Hair follicular keratinocyte (primary cell): ENCODE results near the gene ACSF2. TPM values are rescaled to one million over a fixed set of nuclear protein-coding genes. Genes with fewer than 3 reads are reported as not detected.

ENCODE experiments used
- total RNA-seq: library from RNA; depleted of rRNA; stranded (reverse); fragments of >200 nt; gene quantifications from 2 replicates; pipeline ENCODE4 v1.2.3, GENCODE V29; 2015

ACSF2 gene, protein sequence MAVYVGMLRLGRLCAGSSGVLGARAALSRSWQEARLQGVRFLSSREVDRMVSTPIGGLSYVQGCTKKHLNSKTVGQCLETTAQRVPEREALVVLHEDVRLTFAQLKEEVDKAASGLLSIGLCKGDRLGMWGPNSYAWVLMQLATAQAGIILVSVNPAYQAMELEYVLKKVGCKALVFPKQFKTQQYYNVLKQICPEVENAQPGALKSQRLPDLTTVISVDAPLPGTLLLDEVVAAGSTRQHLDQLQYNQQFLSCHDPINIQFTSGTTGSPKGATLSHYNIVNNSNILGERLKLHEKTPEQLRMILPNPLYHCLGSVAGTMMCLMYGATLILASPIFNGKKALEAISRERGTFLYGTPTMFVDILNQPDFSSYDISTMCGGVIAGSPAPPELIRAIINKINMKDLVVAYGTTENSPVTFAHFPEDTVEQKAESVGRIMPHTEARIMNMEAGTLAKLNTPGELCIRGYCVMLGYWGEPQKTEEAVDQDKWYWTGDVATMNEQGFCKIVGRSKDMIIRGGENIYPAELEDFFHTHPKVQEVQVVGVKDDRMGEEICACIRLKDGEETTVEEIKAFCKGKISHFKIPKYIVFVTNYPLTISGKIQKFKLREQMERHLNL
- 19.7 and 28.0 TPM in 2 replicates for total RNA-seq

DNA sequence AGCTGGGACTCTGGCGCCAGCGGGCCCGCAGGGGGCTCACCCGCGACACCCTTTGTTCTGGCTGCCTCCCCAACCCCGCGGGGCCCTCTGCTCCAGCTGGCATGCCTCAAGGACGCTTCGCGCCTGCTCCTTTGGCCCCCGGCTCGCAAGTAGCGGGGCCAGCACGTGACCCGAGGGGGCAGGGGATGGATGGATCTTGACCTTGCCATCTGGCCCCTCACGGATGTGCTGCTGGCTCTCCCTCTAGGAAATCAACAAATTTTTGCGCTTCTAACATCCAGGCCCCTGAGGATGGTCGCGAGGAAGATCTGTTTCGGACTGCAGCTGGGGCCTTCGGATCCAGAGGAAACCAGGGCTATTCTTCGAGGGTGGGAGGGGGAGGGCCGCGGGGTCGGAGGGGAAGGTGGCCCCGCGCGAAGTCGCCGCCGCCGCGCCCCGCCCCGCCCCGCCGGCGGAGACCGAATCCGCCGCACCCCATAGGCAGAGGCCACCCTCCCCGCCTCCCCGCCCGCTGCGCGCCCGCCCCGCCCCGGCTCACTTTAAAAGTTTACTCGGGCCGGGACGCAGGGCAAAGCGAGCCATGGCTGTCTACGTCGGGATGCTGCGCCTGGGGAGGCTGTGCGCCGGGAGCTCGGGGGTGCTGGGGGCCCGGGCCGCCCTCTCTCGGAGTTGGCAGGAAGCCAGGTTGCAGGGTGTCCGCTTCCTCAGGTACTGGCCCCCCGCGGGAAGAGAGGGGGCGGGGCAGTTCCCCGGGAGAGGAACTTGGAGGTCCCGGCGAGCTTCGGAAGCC, at the start of gene ACSF2:
Gene ACSF2 (plus strand): TSS at position 537 of the 790 bp plus-strand sequence. CDS start 44 bp downstream, at position 581.

DNA sequence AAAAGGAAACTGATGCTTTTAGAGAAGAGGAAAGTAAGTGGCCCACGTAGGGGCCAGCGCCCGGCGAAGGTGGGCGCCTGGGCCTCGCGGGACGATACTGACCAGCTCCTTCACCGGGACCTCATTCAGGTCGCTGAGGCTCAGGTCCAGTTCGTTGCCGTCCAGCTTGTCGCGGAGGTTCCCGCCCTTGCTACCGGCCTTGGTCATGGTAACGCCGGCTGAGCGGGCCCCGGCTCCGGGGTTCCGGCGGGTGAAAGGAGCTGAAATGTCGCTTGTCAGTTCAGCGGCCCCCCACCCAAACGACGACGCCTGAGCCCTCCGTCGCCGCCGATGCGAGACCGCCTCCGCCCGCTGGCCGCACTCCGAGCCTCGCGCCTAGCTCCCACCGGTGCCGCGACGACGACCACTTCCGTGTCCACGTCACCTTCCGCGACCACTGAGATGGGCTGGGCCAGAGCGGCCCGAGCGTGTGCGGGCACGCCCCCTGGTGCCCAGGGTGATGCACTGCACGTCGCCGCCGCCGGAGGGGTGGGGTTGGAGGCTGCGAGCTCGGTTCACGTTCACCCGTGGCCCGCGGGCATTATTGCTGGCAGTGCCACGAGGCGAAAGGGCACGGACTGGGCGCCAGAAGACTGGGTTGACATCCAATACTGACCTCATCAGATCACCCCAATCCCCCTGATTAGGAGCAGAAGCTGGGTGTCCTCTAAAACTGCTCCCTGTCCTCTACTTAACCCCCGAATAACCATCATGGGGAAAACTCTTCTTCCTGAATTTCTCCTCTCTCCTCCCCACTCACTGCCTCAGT, 28.7 kb upstream of the ACSF2 start, which contains the start of gene LRRC59:
Gene LRRC59 (minus strand): TSS at position 413 of the 808 bp plus-strand sequence. CDS start 206 bp downstream, at position 207.

DNA sequence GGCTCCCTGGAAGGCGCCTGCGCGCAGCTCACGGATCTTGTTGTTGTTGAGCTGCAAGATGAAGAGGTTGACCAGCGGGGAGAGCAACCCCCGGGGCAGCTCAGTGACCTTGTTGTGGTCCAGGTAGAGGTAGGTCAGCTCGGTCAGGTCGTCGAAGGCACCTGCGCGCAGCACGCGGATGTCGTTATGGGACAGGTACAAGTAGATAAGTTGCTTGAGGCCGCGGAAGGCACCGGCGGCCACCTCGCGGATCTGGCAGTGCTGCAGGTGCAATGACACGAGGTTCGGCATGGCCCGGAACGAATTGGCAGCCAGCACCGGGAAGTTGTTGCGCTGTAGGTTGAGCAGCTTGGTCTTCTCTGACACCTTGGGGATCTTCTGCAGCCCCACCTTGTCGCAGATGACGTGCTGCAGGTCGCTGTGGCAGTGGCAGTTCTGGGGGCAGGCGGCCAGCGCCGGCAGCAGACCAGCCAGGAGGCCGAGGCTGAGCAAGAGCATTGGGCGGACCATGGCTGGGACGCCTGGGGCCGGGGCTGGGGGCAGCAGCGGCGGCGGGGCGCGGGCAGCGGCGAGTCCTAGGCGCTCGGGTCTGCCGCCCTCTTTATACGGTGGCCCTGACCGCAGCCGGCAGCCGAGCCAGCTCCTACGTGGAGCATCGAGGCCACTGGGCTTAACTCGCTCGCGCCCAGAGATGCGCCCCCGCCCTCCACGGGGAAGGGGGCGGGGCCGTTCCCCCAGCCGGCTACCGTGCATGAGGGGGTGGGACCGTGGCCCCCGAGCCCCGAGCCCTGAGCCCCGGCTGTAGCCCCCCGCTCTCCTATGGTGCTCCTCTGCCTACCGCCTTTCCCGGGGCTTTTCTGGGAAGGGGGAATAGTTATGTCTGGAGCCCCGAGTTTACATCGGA, 42.5 kb downstream of the ACSF2 start, which contains the start of gene CHAD:
Gene CHAD (minus strand): TSS at position 577 of the 904 bp plus-strand sequence. CDS start 67 bp downstream, at position 510.

DNA sequence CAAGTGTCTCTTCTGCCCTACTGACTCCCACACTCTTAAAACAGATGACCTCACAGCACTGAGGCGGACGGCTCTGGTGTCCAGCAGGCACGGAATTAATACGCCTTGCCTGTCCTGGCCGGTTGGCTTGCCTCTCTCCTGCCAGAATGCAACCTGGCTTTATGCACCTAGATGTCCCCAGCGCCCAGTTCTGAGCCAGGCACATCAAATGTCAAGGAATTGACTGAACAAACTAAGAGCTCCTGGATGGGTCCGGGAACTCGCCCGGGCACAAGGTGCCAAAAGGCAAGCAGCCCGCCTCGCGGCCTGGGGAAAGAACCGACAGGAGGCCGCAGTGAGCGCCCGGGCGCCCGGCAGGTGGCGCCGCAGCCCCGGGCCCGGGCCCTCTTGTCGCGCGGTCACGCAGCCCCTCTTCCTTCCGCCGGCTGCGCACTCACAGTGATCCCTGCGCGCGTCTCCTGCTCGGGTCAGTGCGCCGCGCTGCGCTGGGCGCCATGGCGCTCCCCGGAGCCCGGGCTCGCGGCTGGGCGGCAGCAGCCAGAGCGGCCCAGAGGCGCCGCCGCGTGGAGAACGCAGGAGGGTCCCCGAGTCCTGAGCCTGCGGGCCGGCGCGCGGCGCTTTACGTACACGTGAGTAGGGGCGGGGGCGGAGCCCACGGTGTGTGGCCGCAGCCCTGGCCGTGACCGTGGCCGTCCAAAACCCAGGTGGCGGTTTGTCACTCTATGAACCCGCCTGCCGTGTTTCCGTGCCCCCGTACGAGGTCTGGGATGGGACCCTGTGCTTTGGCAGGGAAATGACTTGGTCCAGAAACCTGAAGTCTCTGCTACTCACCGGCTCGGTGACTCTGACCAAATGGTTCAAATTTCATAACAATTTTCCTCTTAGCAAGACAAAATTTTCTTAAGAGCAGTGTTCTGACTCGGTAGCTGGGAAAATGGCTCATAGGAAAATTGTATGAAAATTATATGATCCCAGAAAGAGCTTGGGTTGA, 52.7 kb downstream of the ACSF2 start, which contains the start of gene RSAD1:
Gene RSAD1 (plus strand): TSS at position 470 of the 991 bp plus-strand sequence. CDS start 25 bp downstream, at position 495.

DNA sequence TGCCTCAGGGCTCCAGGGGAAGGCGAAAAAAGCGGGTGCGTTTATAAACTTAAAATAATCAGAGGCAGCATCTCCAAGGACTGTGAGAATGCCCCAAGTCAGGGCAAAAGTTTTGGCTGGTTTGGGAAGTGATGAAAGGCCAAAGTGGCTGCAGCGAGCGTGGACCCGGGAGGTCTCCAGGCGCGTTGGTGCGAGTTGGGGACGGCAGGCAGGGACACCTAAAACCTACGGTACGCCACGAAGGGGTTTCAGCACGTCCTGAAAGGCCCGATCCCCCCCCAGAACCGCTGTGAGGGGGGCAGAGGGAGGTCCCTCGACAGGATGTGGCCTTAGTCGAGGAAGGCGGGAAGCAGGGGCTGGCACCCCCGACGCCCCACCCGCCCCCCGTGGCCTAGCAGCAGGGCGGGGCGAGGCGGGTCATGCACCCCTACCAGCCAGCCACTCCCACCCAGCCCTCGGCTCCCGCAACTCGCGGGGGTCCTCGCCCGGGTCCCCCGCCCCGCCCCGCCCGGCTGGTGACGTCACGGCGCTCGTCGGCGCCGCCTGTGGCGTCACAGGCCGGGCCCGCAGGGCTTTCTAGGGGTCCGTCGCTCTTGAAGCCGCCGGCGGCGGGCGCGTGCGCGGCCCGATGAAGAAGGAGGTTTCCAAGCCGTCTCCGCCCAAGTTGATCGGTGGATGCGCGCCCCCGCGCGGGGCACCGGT, 82.0 kb downstream of the ACSF2 start, which contains the start of gene MYCBPAP:
Gene MYCBPAP (plus strand): TSS at position 569 of the 702 bp plus-strand sequence. CDS start 236 bp downstream, outside the sequence.

Other genes starting within 250 kb of the ACSF2 start
- gene COL1A1, start 224.6 kb upstream of the ACSF2 start, total RNA-seq = 14.3 and 30.7 TPM in 2 replicates
- 2.0 and 3.4 TPM in 2 replicates for gene TMEM92, start 151.8 kb upstream of the ACSF2 start, total RNA-seq
- gene XYLT2, start 80.1 kb upstream of the ACSF2 start, total RNA-seq = 56.8 and 74.5 TPM in 2 replicates
- gene MRPL27, start 53.0 kb upstream of the ACSF2 start, total RNA-seq = 88.6 and 127 TPM in 2 replicates
- gene EME1, start 53.0 kb upstream of the ACSF2 start, total RNA-seq = 2.1 and 8.1 TPM in 2 replicates
- gene LRRC59, start 28.7 kb upstream of the ACSF2 start, total RNA-seq = 136 and 238 TPM in 2 replicates
- not detected in 2 replicates for gene CHAD, start 42.7 kb downstream of the ACSF2 start, total RNA-seq
- 19.5 and 24.9 TPM in 2 replicates for gene RSAD1, start 52.6 kb downstream of the ACSF2 start, total RNA-seq
- gene MYCBPAP, start 82.2 kb downstream of the ACSF2 start, total RNA-seq = 0.62 and 1.6 TPM in 2 replicates
- 83.9 and 90.6 TPM in 2 replicates for gene EPN3, start 106.5 kb downstream of the ACSF2 start, total RNA-seq
- gene SPATA20, start 121.0 kb downstream of the ACSF2 start, total RNA-seq = 30.3 and 57.0 TPM in 2 replicates
- 0.08 TPM in 1 of 2 replicates, not detected in the other for gene CACNA1G, start 134.5 kb downstream of the ACSF2 start, total RNA-seq
- 13.7 and 14.9 TPM in 2 replicates for gene ABCC3, start 208.7 kb downstream of the ACSF2 start, total RNA-seq